Thyroid gland (tissue), 4 donors: ENCODE measurements around the gene IL24.

ENCODE experiments used
- POLR2A ChIP-seq, 2 donors: fragments of 450-650 bp; IDR thresholded peaks; one replicate each; pipeline ENCODE4 v1.6.1; 2017; ENCODE audit warnings: antibody characterized with exemption in 2 of 2, mild to moderate bottlenecking in 2 of 2, moderate library complexity in 1 of 2
- TF ChIP-seq, protein P1 (sequence below), 6 experiments: fragments of 200-600 bp in 3 of 6; fragments of 450-650 bp in 3 of 6; sonication (generic) in 3 of 6; IDR thresholded peaks; one replicate each; pipeline ENCODE4 v1.5.1; 2016 to 2019; ENCODE audit warnings: antibody characterized with exemption in 6 of 6, mild to moderate bottlenecking in 2 of 6, inconsistent platforms in 1 of 6, moderate library complexity in 1 of 6

DNA sequence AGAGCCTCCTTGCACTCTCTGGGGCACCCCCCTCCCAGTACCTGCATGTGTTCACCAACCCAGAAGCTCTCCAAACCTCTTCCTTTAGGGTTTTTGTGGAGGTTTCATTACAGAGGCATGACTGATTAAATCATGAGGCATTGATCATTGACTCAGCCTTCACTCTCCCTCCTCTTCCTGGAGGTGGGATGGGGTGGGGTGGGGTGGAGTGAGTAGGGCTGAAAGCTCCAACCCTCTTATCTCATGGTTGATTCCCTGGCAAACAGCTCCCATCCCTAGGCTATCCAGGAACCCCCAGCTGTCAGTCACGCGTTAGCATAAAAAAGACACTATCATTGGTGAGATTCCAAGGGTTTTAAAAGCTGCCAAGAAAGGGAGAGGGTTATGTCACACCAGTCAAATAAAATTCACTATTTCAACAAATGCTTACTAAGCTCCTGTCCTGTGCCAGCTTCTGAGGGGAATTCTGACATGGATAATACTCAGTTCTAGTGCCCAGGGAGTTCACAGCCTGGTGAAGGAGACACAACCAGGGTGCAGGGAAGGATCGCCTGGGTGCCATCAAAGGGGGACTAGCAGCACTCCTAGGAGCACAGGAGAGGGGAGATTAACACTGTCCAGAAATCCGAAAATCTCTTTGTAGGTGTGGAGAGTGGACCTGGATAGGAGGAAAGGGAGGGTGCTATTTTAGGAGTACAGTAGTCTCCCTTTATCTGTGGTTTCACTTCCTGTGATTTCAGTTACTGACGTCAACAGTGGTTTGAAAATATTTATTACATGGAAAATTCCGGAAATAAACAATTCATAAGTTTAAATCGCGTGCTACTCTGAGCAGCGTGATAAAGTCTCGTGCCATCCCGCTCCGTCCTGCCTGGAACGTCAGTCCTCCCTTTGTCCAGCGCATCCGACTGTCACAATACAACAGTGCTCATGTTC lies 6.8 kb upstream of the IL24 start:
- TF ChIP-seq, protein P1, sequence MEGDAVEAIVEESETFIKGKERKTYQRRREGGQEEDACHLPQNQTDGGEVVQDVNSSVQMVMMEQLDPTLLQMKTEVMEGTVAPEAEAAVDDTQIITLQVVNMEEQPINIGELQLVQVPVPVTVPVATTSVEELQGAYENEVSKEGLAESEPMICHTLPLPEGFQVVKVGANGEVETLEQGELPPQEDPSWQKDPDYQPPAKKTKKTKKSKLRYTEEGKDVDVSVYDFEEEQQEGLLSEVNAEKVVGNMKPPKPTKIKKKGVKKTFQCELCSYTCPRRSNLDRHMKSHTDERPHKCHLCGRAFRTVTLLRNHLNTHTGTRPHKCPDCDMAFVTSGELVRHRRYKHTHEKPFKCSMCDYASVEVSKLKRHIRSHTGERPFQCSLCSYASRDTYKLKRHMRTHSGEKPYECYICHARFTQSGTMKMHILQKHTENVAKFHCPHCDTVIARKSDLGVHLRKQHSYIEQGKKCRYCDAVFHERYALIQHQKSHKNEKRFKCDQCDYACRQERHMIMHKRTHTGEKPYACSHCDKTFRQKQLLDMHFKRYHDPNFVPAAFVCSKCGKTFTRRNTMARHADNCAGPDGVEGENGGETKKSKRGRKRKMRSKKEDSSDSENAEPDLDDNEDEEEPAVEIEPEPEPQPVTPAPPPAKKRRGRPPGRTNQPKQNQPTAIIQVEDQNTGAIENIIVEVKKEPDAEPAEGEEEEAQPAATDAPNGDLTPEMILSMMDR (IDR thresholded peaks at IDR 0.05), result no peak
- TF ChIP-seq POLR2A (IDR thresholded peaks at IDR 0.05), result no peak
